T follicular helper cell (primary cell): ENCODE measurements around the gene ZFYVE21.

Experiments used
- DNase-seq: peaks from one replicate; pipeline ENCODE4 v3.0.0-alpha.2; 2020; ENCODE audit warnings: low read depth

The ZFYVE21 gene

DNA sequence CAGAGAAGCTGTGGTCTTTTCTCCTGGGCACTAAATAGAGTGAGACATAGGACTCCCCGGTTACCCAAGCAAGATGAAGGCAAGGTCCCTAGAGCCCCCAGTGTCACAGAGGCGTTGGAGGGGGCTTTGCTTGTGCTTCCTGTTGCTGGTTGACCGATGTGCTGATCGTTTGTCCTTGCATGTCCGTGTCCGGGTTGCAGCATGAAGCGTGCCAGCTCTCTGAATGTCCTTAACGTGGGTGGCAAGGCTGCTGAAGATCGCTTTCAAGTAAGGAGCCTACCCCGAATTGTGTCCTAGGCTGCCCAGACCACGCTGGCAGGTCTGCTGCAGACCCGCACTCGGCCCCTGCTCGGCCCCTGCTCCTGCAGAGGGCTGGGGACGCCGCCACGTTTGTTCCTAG is 23.5 kb upstream of the ZFYVE21 start:
- DNase-seq = no peak

DNA sequence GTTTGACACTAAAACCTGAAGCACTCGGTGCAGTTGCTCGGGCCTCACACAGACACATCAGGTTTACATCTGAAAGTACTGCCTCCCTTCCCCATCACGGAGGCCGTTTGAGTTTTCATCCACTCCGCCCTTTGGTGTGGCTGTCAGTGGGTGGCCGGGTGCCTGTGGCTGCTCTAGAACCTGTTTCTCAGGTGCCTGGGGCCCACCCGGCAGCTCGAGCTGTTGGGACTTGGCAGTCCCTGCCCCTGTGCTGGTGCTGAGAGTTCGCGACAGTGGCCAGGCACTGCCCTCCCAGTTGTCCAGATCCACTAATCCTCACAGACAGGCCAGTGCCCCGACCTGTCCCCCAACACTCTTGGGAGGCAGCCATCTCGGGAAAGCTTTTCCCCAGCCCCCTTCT is 22.7 kb upstream of the ZFYVE21 start:
- DNase-seq = no peak

DNA sequence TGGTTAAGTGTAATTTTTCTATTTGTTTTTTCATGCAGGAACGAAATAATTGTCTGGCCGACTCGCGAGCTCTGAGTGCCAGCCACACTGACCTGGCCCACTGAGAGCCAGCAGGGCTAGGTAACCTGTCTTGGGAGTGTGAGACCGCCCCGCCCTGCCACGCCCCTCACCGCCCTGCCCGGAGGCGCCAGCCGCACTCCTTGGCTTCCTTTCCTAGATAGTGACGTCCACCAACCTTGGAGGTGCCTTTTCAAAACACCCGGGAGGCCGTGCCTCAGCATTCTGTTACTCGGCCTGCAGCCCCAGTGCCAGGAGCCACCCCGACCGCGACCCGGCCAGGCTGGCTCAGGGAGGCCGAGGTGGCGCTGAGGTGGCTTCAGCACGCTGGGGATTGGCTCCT is 22.1 kb upstream of the ZFYVE21 start:
- DNase-seq = no peak

DNA sequence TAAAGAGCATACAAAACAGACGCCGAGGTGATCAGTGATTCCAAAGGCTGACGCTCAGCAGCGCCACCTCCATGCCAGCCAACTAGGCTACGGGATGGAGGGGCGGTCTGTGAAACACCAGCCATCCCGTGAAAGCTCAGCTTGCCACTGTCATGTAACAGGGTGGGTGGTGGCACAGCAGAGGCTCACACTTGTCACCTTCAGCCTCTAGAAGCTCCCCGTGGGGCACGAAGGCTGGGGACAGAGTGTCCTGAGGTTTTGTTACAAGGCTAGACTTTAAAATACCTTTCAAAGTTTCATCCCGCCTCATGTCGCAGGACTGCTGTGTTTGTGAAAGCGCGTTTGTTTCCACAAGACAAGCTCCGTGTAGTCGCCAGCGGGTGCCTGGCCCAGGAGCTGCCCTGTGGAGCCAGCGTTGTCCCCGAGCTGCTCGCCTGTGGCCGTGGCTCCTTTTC is 21.0 kb upstream of the ZFYVE21 start:
- DNase-seq = no peak

DNA sequence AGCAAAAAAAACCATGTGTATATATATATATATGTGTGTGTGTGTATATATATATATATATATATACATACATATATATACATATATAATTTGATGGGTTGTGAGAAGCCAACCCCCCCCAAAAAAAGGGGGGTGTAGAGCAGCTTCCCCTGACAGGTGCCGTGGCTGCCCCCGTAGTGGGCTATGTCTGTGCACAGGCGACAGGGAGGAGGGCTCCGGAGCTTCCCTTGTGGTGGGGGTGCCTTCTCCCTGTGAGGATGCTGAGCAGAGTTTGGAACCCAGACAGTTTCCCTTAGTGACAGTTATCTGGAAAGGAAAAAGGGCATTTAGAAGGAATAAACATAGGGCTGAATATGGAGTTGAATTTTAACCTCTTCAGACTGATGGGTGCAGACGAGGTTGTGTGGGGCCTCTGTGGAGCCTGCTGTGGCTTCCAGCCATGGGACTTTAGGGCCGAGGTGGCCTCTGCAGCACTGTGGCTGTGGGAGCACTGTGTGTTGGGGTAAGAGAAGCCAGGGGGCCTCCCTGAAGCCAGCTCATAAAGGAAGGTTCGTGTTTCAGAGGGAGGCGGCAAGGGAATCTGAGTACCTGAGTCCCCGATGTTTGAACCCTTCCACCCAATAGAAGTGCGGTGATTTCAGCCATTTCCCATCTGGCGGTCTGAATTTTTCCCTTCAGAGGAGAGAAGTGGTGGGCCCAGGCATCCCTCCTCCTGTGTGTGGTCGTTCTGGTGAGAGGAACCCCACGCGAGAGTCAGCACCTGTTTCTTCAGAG is 20.1 kb upstream of the ZFYVE21 start:
- no peak for DNase-seq

DNA sequence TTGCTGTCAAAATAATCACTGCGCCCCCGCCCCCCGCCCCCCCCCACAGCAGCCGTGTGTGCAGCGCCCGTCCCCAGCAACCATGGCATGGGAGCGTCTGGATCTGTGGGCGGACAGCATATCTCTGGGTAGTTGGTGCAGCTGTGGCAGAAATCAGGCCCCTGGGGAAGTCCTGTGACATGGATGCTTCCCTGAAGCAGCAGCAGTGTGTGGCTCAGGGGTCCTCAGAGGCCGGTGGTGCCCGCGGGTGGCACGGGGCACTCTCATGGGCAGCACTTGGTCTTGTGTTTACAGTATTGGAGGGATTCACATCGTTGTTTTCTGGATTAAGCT is 19.6 kb upstream of the ZFYVE21 start:
- DNase-seq = no peak

DNA sequence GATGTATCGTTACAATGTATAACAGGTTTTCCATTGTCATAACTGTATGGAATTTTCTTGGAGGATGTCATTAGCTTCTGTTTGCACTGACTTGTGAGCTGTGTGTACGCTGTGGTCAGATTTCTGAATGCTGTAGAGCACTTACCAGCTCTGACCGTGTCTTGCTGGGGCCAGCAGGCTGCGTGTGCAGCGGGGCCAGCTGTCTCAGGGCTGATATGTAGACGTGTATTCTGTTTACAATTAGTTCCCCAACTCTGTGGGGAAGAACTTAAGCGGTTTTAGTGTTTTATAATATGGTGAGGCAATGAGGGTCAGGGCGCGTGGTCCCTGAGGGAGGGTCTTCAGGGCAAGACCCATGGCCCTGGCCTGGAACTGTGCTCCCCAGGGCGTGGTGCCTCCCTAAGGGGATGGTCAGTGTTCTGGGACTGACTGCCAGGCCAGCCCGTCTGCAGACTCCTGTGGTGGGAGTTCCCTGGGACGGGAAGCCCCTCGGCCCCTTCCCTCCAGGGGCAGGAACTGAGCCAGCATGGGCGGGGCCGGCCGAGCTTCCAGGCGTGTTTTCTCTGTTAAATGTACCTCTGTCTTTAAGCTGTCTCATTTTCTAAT is 19.0 kb upstream of the ZFYVE21 start:
- no peak for DNase-seq

DNA sequence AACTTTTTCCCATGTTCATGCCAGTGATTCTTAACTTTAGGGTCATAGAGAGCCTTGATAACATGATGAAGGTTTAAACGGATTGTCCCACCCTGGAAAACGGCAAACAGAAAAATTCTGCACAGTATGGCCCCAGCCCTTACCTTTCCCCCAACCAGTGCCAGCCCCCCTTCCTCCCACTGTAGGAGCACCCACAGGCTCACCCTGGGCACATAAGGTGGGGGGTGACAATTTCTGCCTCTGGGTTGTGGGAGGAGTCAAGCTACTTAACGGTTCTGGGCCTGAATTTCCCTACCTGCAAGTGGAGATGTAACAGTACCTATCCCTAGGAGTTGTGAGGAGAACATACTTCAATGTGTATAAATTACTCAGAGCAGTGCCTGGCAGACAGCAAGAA is 18.4 kb upstream of the ZFYVE21 start:
- DNase-seq = no peak

DNA sequence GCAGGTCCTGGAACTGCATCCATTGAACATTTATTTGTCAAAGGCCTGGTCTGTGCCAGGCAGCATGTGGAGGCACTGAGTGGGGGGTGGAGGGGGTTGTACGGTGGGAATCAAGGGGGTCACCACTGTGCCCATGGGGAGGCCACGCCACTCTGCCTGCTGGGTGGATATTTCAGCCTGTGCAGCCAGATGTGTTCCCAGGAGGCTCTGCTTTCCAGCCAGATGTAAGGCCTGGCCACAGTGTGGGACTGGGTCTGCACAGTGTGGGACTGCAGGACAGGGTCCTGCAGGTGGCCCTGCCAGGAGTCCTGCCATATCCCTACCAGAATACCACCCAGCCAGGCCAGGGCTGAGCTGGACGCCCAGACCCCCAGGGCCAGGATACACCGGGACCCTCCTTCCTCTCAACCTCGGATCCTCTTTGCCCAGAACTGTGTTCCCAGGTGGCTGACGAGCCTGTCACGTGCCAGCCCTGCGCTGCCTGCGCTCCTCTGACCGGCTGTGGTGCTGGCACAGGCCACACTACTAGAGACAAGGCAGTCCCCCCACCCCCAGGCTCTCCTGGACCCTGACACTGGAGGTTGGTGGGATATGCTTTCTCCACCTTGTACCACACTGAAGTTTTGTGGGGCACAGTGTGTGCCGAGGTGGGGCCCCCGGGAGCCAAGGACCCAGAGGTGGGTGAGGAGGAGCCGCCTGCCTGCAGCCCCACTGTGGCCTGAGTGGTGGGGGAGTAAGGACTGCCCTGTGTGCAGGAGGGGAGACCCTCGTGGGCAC is 17.8 kb upstream of the ZFYVE21 start:
- DNase-seq = no peak

DNA sequence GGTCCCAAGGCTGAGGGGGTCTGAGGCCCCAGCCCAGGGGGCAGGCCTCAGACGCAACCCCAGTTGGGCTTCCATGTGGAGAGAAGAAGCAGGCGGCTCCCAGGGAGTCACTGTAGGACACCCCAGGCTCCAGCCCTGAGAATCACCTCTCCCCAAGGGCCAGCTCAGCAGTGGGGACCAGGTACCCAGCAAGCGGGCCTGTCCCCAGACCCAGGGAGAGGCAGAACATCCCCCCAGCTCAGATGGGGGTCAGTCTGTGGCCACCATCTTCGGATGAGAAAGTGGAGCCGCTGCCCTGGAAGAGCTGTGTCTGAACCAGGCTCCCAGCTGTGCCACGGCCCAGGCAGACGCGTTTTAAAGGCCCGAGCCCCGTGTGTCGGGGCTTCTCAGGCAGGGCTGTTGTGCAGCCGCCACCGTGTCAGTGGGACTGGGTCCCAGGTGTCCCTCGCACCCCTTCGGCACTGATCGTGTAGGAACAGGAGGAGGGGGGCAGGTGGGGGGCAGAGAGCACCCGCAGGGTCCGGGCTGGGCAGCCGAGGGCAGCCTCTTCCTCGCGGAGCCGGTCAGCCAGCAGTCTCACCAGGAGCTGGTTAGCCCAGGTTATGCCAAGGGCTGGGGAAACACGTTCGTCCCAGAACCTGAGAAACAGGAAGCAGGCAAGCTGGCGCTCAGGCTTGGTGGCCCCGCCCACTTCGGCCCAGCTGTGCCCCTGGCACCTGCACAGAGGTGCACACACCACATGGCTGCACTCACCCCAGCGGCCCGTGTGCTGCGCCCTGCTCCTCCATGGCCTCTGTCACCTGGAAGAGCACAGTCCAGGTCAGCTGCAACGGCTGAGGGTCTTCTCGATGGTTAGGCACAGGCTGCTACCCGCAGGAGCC is 17.0 kb upstream of the ZFYVE21 start:
- no peak for DNase-seq

DNA sequence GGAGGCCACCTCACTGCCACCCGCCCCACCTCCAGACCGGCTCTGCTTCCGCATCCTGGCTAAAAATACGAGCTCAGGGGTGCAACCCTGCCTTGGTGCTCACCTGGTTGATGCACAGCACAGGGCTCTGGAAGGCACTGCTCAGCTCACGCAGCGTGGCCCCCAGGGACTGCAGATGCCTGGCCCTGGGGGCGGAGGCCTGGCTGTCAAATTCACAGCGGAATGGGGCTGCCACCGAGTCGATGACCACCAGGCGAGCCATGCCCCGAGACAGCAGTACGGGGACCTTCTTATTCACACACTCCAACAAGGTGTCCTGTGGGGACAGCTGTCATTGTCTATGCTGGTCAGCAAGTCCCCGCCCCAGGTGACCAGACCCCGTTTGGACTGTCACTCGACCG is 16.3 kb upstream of the ZFYVE21 start:
- no peak for DNase-seq

DNA sequence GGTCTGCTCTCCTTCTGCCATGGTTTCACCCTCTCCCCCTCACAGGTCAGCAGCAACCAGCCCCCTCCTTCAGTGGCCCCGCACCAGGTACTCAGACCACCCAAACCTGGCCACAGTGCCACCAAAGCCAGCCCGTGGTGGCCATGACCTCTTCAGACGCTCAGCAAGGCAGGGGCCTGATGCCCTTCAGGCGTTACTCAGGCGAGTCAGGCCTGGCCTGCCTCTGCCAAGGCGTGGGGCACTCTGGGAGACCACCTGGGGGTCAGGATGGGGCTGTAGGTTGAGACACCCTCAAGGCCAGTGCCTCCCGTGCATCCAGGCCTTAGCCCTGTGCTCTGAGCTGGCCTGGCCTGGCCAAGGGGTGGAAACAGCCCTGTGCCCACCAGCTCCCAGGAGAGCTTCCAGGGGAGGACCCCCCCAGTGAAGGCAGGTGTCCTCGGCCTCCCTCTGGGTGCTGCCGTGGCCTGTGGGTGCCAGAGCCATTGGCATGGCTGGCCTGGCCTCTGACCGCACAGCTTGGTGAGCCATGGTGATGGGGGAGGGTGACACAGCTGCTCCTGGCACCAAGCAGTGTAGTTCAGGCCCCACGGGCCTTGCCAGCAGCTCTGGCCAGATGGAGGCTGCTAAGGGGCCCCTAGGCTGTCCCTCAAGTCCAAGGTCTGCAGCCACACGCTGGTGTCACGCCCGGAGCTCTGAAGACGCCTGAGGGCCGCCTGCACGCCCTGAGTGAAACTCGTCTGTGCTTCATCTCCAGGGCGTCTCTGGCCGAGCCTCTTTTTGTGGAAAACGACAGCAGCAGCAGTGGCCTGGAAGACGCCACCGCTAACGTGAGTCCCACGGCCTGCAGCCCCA is 15.5 kb upstream of the ZFYVE21 start:
- no peak for DNase-seq

DNA sequence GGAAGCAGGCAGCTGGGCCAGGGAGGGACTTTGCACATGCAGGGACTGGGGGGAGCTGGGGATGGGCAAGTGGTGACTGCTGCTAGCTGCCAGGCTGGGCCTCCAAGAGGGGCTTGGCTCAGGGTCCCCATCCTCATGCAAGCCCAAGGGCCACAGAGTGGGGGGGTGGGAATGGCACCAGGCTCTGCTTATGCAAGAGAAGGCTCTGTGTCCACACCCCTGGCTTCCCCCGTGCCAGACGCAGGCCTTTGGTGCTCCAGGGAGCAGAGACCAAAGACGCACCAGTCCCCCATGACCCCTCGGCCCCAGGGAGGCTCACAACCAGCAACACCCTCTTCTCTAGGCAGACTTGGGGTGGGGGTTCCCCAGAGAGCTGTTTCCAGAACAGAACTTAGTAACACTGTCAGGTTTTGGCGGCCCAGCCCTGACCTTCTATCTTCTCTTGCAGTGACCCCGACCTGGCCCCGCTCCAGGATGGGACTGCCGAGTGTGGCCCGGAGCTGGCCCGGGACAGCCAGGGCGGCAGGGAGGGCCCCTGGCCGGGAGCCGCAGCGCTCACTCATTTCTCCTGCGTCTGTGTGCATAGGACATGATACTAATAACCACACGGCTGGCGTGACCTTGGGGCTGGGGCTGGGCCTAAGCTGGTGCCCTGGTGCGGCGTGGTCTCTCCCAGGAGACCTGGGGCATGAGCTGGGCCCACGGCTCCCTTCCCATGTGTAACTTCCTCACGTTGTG is 14.7 kb upstream of the ZFYVE21 start:
- DNase-seq = no peak

DNA sequence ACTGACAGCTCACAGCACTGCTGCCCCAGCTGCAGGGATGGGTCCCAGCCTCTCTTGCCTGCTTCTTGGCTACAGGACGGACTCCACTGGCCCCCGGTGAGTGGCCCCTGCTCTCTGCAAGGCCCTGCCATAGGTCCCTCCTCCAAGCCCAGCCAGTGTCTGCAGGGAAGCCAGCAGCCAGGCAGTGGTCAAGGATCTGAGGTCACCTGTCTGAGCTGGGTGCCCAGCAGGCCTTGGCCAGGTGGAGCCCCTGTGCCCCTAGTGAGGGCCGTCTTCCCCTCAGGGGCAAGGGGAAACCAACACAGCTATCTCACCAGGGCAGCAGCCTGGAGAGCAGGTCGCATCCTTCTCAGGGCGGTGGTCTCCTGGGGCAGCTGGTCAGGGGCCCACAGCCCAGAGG is 13.5 kb upstream of the ZFYVE21 start:
- DNase-seq = no peak

DNA sequence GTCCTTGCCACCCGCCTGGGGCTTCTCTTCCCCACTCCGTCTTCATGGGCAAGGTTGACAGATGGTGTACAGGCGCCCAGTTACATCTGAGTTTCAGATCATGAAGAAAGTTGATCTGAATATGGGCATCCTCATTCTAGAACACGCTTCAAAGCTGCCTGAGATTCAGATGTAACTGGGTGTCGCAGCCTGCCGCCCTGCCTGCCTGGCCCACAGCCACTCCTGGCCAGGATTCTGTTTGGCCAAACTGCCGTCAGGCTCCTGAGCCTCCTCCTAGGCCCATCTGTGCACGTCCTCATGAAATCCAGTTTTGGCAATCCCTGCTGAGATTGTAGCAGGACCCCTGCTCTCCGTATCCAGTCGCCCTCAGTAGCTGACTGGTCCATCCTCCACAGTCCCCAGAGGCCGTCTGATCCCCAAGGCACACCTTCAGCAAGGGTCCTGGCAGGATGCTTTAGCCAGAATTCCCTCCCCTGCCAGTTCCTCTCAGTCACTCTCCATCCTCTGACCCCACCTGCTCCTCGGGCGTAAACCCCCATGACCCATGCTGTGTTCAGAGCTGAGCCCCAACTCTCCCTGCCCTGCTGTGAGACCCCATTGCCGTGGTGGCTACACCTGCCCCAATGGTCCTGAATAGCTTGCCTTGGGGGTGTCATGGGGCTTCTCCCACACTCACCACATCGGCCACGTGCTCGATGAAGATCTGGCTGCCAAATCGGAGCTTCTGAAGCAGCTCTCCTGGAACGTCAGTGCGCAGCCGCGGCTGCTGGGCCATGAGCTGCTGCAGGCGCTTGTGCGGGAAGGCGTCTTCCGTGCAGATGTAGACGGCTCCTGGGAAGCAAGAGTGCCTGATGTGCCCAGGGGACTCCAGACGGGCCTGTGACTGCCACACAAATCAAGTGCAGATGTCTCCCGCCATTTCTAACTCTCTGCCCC is 12.8 kb upstream of the ZFYVE21 start:
- DNase-seq = no peak

DNA sequence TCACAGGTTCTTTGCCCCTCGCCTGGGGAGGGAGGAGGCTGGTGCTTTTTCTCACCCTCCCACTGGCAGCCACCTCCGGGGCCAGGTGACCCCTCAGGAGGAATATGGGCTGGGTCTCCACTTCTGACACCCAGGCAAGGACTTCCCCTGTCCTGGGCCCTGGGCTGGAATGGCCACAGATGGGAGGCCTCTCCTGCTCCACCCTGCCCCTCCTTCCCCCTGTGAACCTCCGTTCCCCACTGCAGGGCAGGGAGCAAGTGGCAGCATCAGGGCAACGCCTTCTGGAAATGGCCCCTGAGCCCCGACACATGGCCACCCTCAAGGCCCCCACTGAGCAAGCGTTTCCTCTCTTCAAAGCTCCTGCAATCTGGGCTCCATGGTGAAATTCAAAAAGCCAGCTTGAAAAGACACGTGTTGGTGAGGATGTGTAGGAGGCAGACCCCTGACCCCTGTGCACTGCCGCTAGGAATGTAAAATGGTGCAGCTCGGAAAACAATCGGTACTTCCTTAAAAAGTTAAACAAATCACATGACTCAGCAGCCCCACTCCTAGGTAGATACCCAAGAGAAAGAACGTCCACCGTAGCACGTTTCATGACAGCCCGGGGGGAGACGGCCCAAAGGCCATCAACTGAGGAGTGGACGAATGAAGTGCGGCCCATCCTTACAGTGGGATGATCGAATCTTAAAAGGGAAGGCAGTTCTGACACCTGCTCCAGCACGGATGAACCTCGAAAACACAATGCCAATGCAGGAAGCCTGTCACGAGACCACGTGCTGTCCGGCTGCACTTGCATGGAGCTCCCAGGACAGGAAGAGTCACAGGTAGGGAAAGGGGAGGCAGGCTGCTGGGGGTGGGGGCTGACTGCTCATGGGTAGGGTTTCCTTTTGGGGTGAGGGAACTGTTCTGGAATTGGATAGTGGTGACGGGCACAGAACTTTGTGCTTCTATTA is 11.9 kb upstream of the ZFYVE21 start:
- DNase-seq = no peak

DNA sequence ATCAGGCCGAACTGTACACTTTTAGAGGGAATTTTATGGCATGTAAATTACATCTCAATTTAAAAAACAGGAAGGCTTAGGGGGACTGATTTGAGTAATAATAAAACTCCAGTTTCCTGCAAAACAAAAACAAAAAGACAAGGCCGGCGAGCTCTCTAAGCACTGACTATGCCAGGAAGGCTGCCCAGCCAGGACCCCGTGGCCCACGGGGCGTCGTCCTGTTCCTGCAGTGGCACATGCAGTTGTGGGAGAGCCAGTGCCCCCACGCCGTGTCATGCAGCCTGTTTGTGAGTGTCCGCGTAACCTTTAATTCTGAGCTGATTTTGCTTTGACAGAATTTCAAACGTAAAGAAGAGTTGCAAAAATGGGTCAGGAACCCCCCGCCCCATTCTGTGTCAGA is 10.9 kb upstream of the ZFYVE21 start:
- no peak for DNase-seq

DNA sequence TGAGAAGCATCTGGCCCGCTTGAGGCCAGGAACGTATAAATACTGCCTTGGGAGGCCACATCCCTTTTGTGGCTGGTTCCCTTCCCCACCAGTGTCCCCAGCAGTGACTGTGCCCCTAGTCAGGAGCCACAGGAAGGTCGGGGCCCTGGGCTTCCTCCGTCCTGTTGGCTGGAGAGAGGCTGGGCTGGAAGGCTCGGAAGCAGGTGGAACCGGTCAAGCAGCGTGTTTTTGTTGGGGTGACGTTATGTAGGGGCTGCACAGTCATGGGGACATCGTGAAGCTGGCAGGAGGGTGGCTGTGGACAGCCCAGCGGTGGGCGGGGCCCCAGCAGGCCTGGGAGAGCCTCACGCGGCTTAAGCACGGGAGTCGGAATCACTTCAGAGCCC is 10.5 kb upstream of the ZFYVE21 start:
- no peak for DNase-seq
